Fibroblast of lung (primary cell): ENCODE measurements around the gene CRYBB2.
"Not testable (repeated sequence)": the region's sequence is repeated elsewhere in the genome, so short reads cannot be mapped to it uniquely, and the experiment has no call there.

Experiments
- CTCF ChIP-seq, 2 donors: IDR thresholded peaks in 1 of 2; conservative IDR thresholded peaks in 1 of 2; 1 replicate in 1 of 2; 2 replicates in 1 of 2; pipeline ENCODE4 v1.5.1; 2011 to 2012; ENCODE audit warnings: low read length in 2 of 2, control low read depth in 1 of 2, inconsistent platforms in 1 of 2, low read depth in 1 of 2, mild to moderate bottlenecking in 1 of 2
- EZH2 ChIP-seq: IDR thresholded peaks from 2 replicates; pipeline ENCODE4 v1.5.1; 2012; ENCODE audit warnings: low read length, control low read depth, mild to moderate bottlenecking; ENCODE audit errors: missing control alignments

GRCh38 chr22:25178348-25178747 is 41.1 kb upstream of the CRYBB2 start:
- TF ChIP-seq CTCF (conservative IDR thresholded peaks at IDR 0.05 in 1 of 2, IDR thresholded peaks at IDR 0.05 in 1 of 2; ENCODE audit: low read depth in 1 of 2, low read length in 2 of 2); EZH2: not testable (repeated sequence)
